ENCODE results near the gene CES1.
"Not testable (repeated sequence)": the region's sequence is repeated elsewhere in the genome, so short reads cannot be mapped to it uniquely, and the experiment has no call there.

CES1 gene

GRCh38 chr16:55834049-55834448 is 1.2 kb upstream of the CES1 start:
- no peak for TF ChIP-seq CTCF (IDR thresholded peaks at IDR 0.05; ENCODE audit: control insufficient read depth, insufficient read depth, low read depth, low read length, missing control alignments)

GRCh38 chr16:55832425-55832772 is 497 bp downstream of the CES1 start:
- H3K4me3 ChIP-seq (ENCODE audit: control insufficient read depth, low read depth, low read length), result no peak overlapping the region
- no peak for TF ChIP-seq CTCF (IDR thresholded peaks at IDR 0.05; ENCODE audit: control insufficient read depth, insufficient read depth, low read depth, low read length, missing control alignments)
- no peak for DNase-seq (ENCODE audit: low read depth)

More at GRCh38 chr16:55834049-55834448, 1.2 kb upstream of the CES1 start:
- H3K4me3 ChIP-seq (ENCODE audit: control insufficient read depth, low read depth, low read length), result no peak overlapping the region
- DNase-seq (ENCODE audit: low read depth), result no peak

DNA sequence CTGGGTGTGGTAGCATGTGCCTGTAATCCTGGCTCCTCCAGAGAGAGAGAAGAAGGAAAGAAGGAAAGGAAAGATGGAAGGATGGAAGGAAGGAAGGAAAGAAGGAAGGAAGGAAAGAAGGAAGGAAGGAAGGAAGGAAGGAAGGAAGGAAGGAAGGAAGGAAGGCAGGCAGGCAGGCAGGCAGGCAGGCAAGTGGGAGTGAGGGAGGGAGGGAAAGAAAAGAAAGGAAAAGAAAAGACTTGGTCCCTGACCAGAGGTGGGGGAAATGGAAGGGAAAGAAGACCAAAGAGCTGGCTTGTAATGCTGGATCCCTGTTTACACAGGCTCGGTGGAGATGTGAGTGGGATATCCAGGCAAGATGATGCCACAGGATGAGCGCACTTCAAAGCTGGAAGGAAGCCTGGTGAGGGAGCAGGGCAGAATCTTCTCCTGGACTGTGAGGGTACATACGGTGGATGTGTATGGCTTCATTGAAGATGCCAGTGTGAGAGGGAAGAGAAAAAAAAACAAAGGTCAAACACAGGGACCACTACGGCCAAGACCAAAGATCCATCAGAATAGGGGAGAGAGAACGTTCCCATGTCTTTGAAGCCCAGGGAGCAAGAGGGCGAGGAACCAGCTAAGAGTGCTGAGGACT is 2.1 kb downstream of the CES1 start:
- DNase-seq (ENCODE audit: low read depth), result no peak
- TF ChIP-seq CTCF (IDR thresholded peaks at IDR 0.05; ENCODE audit: control insufficient read depth, insufficient read depth, low read depth, low read length, missing control alignments), result no peak
- H3K4me3 ChIP-seq (ENCODE audit: control insufficient read depth, low read depth, low read length), result no peak overlapping the region

DNA sequence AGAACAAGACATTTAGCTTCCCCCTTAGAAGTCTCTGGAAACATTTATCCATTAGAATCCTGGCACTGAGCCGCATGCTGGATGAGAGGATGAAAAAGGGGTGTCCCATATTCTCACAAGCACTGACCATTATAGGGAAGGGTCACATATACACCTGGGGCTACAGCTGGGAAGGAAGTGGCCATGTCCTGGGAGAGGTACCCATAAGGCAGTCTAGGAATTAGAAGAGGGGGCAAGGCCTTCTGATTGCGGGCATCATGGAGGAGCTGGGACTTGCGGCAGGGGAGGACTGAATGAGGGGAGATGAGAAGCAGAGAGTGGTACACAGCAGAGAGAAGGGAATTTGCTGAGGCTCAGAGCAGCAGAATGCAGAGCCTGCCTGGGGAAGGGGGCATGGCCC is 3.7 kb downstream of the CES1 start:
- not testable (repeated sequence) for H3K4me3 ChIP-seq (ENCODE audit: control insufficient read depth, low read depth, low read length); DNase-seq (ENCODE audit: low read depth)

DNA sequence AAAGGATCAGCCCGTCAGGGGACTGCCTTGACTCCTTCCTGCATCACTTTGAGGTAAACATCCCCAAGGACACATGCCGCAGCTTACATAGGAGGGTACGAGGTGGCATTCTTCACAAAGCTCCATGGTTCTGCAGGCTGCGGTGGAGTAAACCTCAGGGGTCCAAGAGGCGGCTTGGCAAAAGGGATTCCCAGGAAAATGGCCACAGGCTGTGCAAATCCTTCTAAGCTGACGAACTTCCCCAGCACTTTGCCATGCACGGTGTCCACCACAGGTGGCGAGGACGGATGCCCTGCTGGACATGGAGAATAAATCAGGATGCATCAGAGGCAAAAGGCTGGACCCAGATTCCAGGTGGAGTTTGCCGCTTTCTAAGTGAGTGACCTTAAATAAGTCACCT is 4.2 kb downstream of the CES1 start:
- H3K4me3 ChIP-seq (ENCODE audit: control insufficient read depth, low read depth, low read length), result no peak overlapping the region
- no peak for TF ChIP-seq CTCF (IDR thresholded peaks at IDR 0.05; ENCODE audit: control insufficient read depth, insufficient read depth, low read depth, low read length, missing control alignments)
- DNase-seq (ENCODE audit: low read depth), result no peak

GRCh38 chr16:55825115-55825728 is 7.7 kb downstream of the CES1 start:
- DNase-seq (ENCODE audit: low read depth), result no peak
- TF ChIP-seq CTCF (IDR thresholded peaks at IDR 0.05; ENCODE audit: control insufficient read depth, insufficient read depth, low read depth, low read length, missing control alignments), result no peak
- H3K4me3 ChIP-seq (ENCODE audit: control insufficient read depth, low read depth, low read length), result no peak overlapping the region

DNA sequence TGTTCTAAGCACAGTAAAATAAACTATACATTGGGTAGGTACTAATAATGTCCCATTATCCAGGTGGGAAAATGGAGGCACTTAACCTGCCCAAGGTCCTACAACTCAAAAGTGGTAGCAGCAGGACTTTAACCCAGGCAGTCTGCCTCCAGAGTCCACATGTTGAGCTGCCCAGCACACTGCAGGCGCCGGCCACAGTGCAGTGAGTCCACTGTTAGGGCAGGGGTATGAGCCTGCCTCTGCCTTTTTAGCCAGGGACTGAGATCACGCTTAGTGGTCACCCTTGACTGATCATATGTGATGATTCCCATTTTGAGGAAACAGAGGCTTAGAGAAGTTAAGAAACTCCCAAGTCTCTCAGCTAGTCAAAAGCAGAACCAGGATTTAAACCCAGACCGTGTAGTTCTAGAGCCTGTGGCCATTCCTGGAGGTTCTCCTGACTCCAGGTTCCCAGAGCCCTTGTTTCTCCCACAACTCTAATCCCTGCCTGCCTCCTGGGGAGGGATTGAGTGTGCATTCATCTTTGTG is 8.4 kb downstream of the CES1 start:
- DNase-seq (ENCODE audit: low read depth), result no peak
- TF ChIP-seq CTCF (IDR thresholded peaks at IDR 0.05; ENCODE audit: control insufficient read depth, insufficient read depth, low read depth, low read length, missing control alignments), result no peak
- H3K4me3 ChIP-seq (ENCODE audit: control insufficient read depth, low read depth, low read length), result no peak overlapping the region
